HG03432 (cell line): Measurements from ENCODE around the gene TMEM179B.
A peak's percentile ranks its signal among the peaks of the same experiment; 100 is the strongest.

Experiments
- ATAC-seq: cut with Tn5 transposase; IDR thresholded peaks from one replicate; pipeline ENCODE4 v1.9.1; 2021; ENCODE audit warnings: mild to moderate bottlenecking, moderate library complexity; ENCODE audit not compliant: unreplicated experiment

TMEM179B gene

GRCh38 chr11:62831520-62832335, 44.5 kb downstream of the TMEM179B start, which contains the start of gene STX5:
TSS of gene STX5 (minus strand) at chr11:62832051. CDS start at chr11:62831243, 808 bp downstream.
- ATAC-seq, result peak; percentile 85

GRCh38 chr11:62832336-62833234, 45.4 kb downstream of the TMEM179B start, which contains the start of gene TEX54:
TSS of gene TEX54 (minus strand) at chr11:62832841.
- ATAC-seq, result peak; percentile 11

DNA sequence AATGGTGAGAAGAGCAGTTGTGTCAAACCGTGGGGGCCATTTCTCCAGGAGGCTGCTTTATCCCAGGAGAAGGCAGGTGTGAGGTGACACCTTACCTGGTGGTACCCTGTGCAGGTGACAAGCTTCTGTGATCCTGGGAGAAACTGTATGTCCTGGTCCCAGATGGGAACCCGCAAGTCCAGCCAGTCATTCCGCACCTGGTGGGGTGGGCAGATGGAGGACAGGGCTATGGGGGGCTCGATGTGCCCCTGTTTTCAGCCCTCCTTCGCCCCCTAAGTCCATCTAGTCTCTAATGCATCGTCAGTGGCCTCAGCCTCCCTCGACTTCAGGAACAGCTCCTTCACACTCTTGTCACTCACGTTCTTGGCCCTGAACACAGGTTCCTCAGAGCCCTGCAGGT, 48.1 kb downstream of the TMEM179B start:
- no peak for ATAC-seq

DNA sequence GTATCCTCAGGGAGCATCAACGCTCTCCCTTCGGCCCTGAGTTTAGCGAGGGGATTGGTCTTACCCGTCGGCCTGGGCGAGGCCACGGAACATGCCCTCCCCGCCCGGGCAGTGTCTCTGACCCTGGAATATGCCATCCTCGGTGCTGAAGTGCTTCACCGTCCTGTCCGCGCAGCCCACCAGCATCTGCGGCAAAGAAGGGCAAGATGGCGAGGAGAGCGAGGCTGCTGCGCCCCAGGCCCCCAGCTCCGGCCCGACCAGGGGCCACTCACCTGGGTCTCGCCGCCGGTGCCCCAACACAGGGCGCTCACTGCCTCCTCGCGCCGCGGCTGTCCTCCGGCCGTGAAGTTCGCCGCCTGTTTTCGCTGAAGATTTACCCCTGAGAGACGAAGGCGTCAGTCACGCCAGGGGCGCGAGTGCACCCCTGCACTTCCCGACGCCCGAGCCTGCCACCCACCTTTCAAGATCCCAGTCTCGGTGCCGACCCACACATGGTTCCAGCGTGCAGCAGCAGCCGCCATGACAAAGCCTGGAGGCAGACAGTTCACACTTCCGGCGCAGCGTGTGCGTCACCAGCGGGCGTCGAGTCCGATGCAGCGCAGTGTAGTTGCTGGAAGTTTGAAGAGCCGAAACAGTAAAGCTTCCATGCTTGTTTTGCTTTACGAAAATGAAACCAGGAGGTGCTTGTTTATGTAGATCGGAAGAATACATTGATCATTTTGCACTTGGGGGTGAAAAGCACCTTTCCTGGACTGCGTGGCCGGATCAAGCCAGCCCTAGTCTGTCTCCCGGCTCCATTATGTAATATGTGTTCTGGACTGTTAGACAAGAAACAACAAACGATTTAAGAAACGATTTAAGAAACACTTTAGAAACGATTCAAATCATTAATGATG, 52.1 kb downstream of the TMEM179B start, which contains the start of gene WDR74:
TSS of gene WDR74 (minus strand) at position 541 of the 896 bp plus-strand sequence. CDS start at position 521, 20 bp downstream.
- ATAC-seq, result peak; percentile 47
